Stomach (tissue), 4 donors: ENCODE results near the gene CPSF4L.

ENCODE experiments used
- CTCF ChIP-seq, 7 experiments: fragments of 450-650 bp in 4 of 7; fragments of 200-600 bp in 3 of 7; sonication (generic) in 3 of 7; IDR thresholded peaks; one replicate each; pipeline ENCODE4 v1.5.1; 2016 to 2019; ENCODE audit warnings: antibody characterized with exemption in 7 of 7, control low read depth in 2 of 7, mild to moderate bottlenecking in 1 of 7
- EP300 ChIP-seq: sonication (generic); formaldehyde crosslinking; IDR thresholded peaks from one replicate; pipeline ENCODE4 v1.6.1; 2017; ENCODE audit warnings: antibody characterized with exemption
- POLR2A ChIP-seq, 4 donors: fragments of 450-650 bp; IDR thresholded peaks; one replicate each; pipeline ENCODE4 v1.6.1; 2016; ENCODE audit warnings: antibody characterized with exemption in 4 of 4, control low read depth in 2 of 4, mild to moderate bottlenecking in 1 of 4, moderate library complexity in 1 of 4
- POLR2AphosphoS5 ChIP-seq, 3 donors: sonication (generic); formaldehyde crosslinking; IDR thresholded peaks; one replicate each; pipeline ENCODE4 v1.6.1; 2016; ENCODE audit warnings: antibody characterized with exemption in 3 of 3

- TF ChIP-seq CTCF (IDR thresholded peaks at IDR 0.05) (no peak), POLR2A (IDR thresholded peaks at IDR 0.05) (no peak), EP300 (no peak), POLR2AphosphoS5 (IDR thresholded peaks at IDR 0.05) (no peak)
Measured at GRCh38 chr17:73286863-73287296, 25.2 kb upstream of the CPSF4L start.
